ENCODE data around the gene CLDN14.

Gene CLDN14

GRCh38 chr21:36415375-36415774 lies 64.5 kb downstream of the CLDN14 start:
- no peaks in the 10 kb centered on the region for H3K79me2 ChIP-seq (ENCODE audit: insufficient read depth, low read length)
- H3K36me3 ChIP-seq (ENCODE audit: insufficient read depth, low read length) = peaks cover 66% of the 10 kb centered on the region
- no peaks in the 10 kb centered on the region for H4K20me1 ChIP-seq (ENCODE audit: insufficient read depth, low read length)
- no peak for TF ChIP-seq EZH2 (IDR thresholded peaks at IDR 0.05; ENCODE audit: borderline replicate concordance, low read length)
- no peak for TF ChIP-seq CTCF (IDR thresholded peaks at IDR 0.05; ENCODE audit: low read length)
- no peak overlapping the region for H3K4me2 ChIP-seq (ENCODE audit: low read length)
- H3K9me2 ChIP-seq (ENCODE audit: low read depth, low read length) = no peaks in the 10 kb centered on the region
- H2AFZ ChIP-seq (ENCODE audit: low read length) = no peak overlapping the region
- H3F3A ChIP-seq (ENCODE audit: insufficient read depth, low read length) = no peaks in the 10 kb centered on the region
- H3K27me3 ChIP-seq (ENCODE audit: insufficient read depth, low read length) = no peaks in the 10 kb centered on the region
- H3K9ac ChIP-seq (ENCODE audit: low read length) = no peak overlapping the region
- no peak overlapping the region for H3K27ac ChIP-seq (ENCODE audit: low read depth, low read length, poor library complexity, severe bottlenecking)
- no peak overlapping the region for H3K4me3 ChIP-seq (ENCODE audit: low read depth, low read length, poor library complexity, severe bottlenecking)
- H3K9me3 ChIP-seq (ENCODE audit: low read length) = no peaks in the 10 kb centered on the region
- H3K4me1 ChIP-seq (ENCODE audit: insufficient read depth, low read length, severe bottlenecking) = no peaks in the 10 kb centered on the region

- Histone ChIP-seq H3K27ac (ENCODE audit: low read depth, low read length, poor library complexity, severe bottlenecking) (no peak overlapping the region), H3K9ac (ENCODE audit: low read length) (no peak overlapping the region), H3K4me1 (ENCODE audit: insufficient read depth, low read length, severe bottlenecking) (no peaks in the 10 kb centered on the region), H3K79me2 (ENCODE audit: insufficient read depth, low read length) (no peaks in the 10 kb centered on the region), H2AFZ (ENCODE audit: low read length) (no peak overlapping the region), H3K9me3 (ENCODE audit: low read length) (no peaks in the 10 kb centered on the region), H4K20me1 (ENCODE audit: insufficient read depth, low read length) (no peaks in the 10 kb centered on the region), H3K36me3 (ENCODE audit: insufficient read depth, low read length) (peaks cover 79% of the 10 kb centered on the region), H3K9me2 (ENCODE audit: low read depth, low read length) (no peaks in the 10 kb centered on the region), H3F3A (ENCODE audit: insufficient read depth, low read length) (no peaks in the 10 kb centered on the region), H3K27me3 (ENCODE audit: insufficient read depth, low read length) (no peaks in the 10 kb centered on the region), H3K4me3 (ENCODE audit: low read depth, low read length, poor library complexity, severe bottlenecking) (no peak overlapping the region), H3K4me2 (ENCODE audit: low read length) (no peak overlapping the region)
- no peak for TF ChIP-seq CTCF (IDR thresholded peaks at IDR 0.05; ENCODE audit: low read length)
- no peak for TF ChIP-seq EZH2 (IDR thresholded peaks at IDR 0.05; ENCODE audit: borderline replicate concordance, low read length)
Observed at GRCh38 chr21:36412916-36413315, 67.0 kb downstream of the CLDN14 start.

GRCh38 chr21:36411301-36411700 lies 68.6 kb downstream of the CLDN14 start:
- H3K4me1 ChIP-seq (ENCODE audit: insufficient read depth, low read length, severe bottlenecking) = no peaks in the 10 kb centered on the region
- H3K79me2 ChIP-seq (ENCODE audit: insufficient read depth, low read length) = no peaks in the 10 kb centered on the region
- H2AFZ ChIP-seq (ENCODE audit: low read length) = no peak overlapping the region
- no peak overlapping the region for H3K4me2 ChIP-seq (ENCODE audit: low read length)
- no peaks in the 10 kb centered on the region for H4K20me1 ChIP-seq (ENCODE audit: insufficient read depth, low read length)
- TF ChIP-seq CTCF (IDR thresholded peaks at IDR 0.05; ENCODE audit: low read length) (no peak), EZH2 (IDR thresholded peaks at IDR 0.05; ENCODE audit: borderline replicate concordance, low read length) (no peak)
- H3K36me3 ChIP-seq (ENCODE audit: insufficient read depth, low read length) = peaks cover 79% of the 10 kb centered on the region
- no peaks in the 10 kb centered on the region for H3K9me2 ChIP-seq (ENCODE audit: low read depth, low read length)
- H3K9me3 ChIP-seq (ENCODE audit: low read length) = no peaks in the 10 kb centered on the region
- H3K27ac ChIP-seq (ENCODE audit: low read depth, low read length, poor library complexity, severe bottlenecking) = no peak overlapping the region
- H3K4me3 ChIP-seq (ENCODE audit: low read depth, low read length, poor library complexity, severe bottlenecking) = no peak overlapping the region
- H3F3A ChIP-seq (ENCODE audit: insufficient read depth, low read length) = no peaks in the 10 kb centered on the region
- no peaks in the 10 kb centered on the region for H3K27me3 ChIP-seq (ENCODE audit: insufficient read depth, low read length)
- no peak overlapping the region for H3K9ac ChIP-seq (ENCODE audit: low read length)

All from OCI-LY1 (cell line).